ENCODE data around the gene ISL2. TPM values are rescaled to one million over a fixed set of nuclear protein-coding genes. Genes with fewer than 3 reads are reported as not detected.

Gene ISL2
- total and polyA plus RNA-seq, 9 of the 15 experiments (the other 6 are each of a cell fraction or from before 2014, with no cell fraction given), result 0.15 to 23.7 (median 4.0) TPM

DNA sequence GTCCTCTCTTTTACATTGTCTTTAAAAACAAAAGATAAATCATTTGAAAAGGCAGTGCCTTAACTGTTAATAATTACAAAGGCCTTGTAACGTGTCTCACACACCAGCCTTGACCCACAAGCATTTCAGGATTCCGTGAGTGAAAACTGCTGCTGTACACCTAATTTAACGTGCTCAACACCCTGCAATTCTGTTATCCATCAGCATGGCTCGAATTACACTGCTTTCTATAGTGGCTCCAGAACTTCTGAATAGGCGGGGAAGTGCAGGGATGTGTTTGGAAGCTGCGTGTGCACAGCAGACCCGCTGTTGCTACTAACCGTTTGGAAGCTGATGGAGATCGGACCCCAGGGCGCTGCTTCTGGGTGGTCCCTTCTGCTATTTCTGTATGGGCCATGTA lies 15.4 kb upstream of the ISL2 start:
- intact Hi-C loops (cut with micrococcal nuclease), result no loop called here
- H3K4me1 ChIP-seq (replicated peaks in 1 of 2; ENCODE audit: control insufficient read depth in 2 of 2, insufficient read depth in 2 of 2, low read length in 2 of 2), result peaks cover 0 to 5% of the 10 kb centered on the region in 2 experiments; a peak in 3 of 5 replicates
- no peak for FAIRE-seq
- no peak overlapping the region for H3K4me2 ChIP-seq (ENCODE audit: insufficient read depth, low read length)
- no peaks in the 10 kb centered on the region for H3K79me2 ChIP-seq (ENCODE audit: control insufficient read depth, insufficient read depth, low read length)
- H3K36me3 ChIP-seq (ENCODE audit: control insufficient read depth, insufficient read depth, low read length), result no peaks in the 10 kb centered on the region
- 60% methylated on average over 10 of the region's 10 CpGs for WGBS (ENCODE audit: insufficient coverage, low coverage, missing lambda C conversion rate)
- H4K20me1 ChIP-seq (replicated peaks; ENCODE audit: control insufficient read depth, insufficient read depth, low read length), result no peaks in the 10 kb centered on the region
- H3K9me3 ChIP-seq (replicated peaks; ENCODE audit: control insufficient read depth, insufficient read depth, low read depth, low read length), result no peaks in the 10 kb centered on the region
- ChIA-PET CTCF (ENCODE audit: low intra/inter-chr PET ratio) (no interaction called here), POLR2A (no interaction called here)
- H3K9me1 ChIP-seq (ENCODE audit: control insufficient read depth, insufficient read depth, low read length), result no peaks in the 10 kb centered on the region
- H3K9ac ChIP-seq (ENCODE audit: insufficient read depth in 1 of 2, low read depth in 2 of 2, low read length in 2 of 2), result no peak overlapping the region
- no peak for DNase-seq (ENCODE audit: extremely low read depth in 1 of 4, low spot score in 3 of 4)
- ATAC-seq, result no peak
- TF ChIP-seq SAFB (IDR thresholded peaks at IDR 0.05; ENCODE audit: borderline replicate concordance, low read depth, low read length) (no peak), ZNF174 (CRISPR knock-in tag; IDR thresholded peaks at IDR 0.05) (no peak), TARDBP (IDR thresholded peaks at IDR 0.05) (no peak), ZNF75A (CRISPR knock-in tag; IDR thresholded peaks at IDR 0.05) (no peak), CCAR2 (IDR thresholded peaks at IDR 0.05; ENCODE audit: low read depth, low read length) (no peak)
- TF ChIP-seq, protein P1, sequence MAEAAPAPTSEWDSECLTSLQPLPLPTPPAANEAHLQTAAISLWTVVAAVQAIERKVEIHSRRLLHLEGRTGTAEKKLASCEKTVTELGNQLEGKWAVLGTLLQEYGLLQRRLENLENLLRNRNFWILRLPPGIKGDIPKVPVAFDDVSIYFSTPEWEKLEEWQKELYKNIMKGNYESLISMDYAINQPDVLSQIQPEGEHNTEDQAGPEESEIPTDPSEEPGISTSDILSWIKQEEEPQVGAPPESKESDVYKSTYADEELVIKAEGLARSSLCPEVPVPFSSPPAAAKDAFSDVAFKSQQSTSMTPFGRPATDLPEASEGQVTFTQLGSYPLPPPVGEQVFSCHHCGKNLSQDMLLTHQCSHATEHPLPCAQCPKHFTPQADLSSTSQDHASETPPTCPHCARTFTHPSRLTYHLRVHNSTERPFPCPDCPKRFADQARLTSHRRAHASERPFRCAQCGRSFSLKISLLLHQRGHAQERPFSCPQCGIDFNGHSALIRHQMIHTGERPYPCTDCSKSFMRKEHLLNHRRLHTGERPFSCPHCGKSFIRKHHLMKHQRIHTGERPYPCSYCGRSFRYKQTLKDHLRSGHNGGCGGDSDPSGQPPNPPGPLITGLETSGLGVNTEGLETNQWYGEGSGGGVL (CRISPR knock-in tag; IDR thresholded peaks at IDR 0.05), result no peak
- TF ChIP-seq, protein P2, sequence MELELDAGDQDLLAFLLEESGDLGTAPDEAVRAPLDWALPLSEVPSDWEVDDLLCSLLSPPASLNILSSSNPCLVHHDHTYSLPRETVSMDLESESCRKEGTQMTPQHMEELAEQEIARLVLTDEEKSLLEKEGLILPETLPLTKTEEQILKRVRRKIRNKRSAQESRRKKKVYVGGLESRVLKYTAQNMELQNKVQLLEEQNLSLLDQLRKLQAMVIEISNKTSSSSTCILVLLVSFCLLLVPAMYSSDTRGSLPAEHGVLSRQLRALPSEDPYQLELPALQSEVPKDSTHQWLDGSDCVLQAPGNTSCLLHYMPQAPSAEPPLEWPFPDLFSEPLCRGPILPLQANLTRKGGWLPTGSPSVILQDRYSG (tag; conservative IDR thresholded peaks at IDR 0.05; ENCODE audit: low read depth), result no peak
- H3K4me3 ChIP-seq, result no peak overlapping the region
- in situ Hi-C loops (cut with MboI), result no loop called here
- peaks cover 0 to 2% of the 10 kb centered on the region in 2 experiments; a peak in 1 of 5 replicates for H3K27me3 ChIP-seq (ENCODE audit: control insufficient read depth in 2 of 2, insufficient read depth in 2 of 2, low read length in 2 of 2)
- BruUV-seq (replicated peaks), result no TSS peak
- H2AFZ ChIP-seq (ENCODE audit: low read depth, low read length), result no peak overlapping the region
- H3K27ac ChIP-seq (ENCODE audit: extremely low read depth, low read depth, low read length), result no peak overlapping the region
